Measurements from ENCODE around the gene PELI1. TPM values are rescaled to one million over a fixed set of nuclear protein-coding genes. Genes with fewer than 3 reads are reported as not detected.

The PELI1 gene
- total and polyA plus RNA-seq, 9 donors = 5.7 to 14.4 (median 12.0) TPM

- Histone ChIP-seq H3K27ac (no peak overlapping the region), H3K9me3 (no peaks in the 10 kb centered on the region), H3K4me3 (no peak overlapping the region), H3K27me3 (no peaks in the 10 kb centered on the region), H3K36me3 (no peaks in the 10 kb centered on the region), H3K4me1 (ENCODE audit: insufficient read depth) (no peaks in the 10 kb centered on the region)
- no peak for DNase-seq
- intact Hi-C loops (cut with DNase I) = no loop called here
- TF ChIP-seq CTCF (IDR thresholded peaks at IDR 0.05) (no peak), POLR2A (IDR thresholded peaks at IDR 0.05) (no peak), EP300 (IDR thresholded peaks at IDR 0.05) (no peak)
These were observed 24.0 kb upstream of the PELI1 start for GRCh38 chr2:64168201-64168600.

- H3K9me3 ChIP-seq = no peaks in the 10 kb centered on the region
- no peak for DNase-seq
- intact Hi-C loops (cut with DNase I) = no loop called here
- no peak overlapping the region for H3K27ac ChIP-seq
- no peaks in the 10 kb centered on the region for H3K36me3 ChIP-seq
- WGBS, 3 donors = 94 to 96% (median 95%) methylated on average over 4 of the region's 4 CpGs
- H3K4me3 ChIP-seq = no peak overlapping the region
- no peaks in the 10 kb centered on the region for H3K27me3 ChIP-seq
- no peak for TF ChIP-seq POLR2A (IDR thresholded peaks at IDR 0.05)
- TF ChIP-seq EP300 (IDR thresholded peaks at IDR 0.05) = no peak
- TF ChIP-seq CTCF (IDR thresholded peaks at IDR 0.05) = no peak
- H3K4me1 ChIP-seq (ENCODE audit: insufficient read depth) = no peaks in the 10 kb centered on the region
These were observed 22.6 kb upstream of the PELI1 start for GRCh38 chr2:64166637-64167420.

GRCh38 chr2:64166212-64166611 lies 22.0 kb upstream of the PELI1 start:
- Histone ChIP-seq H3K27ac (no peak overlapping the region), H3K4me1 (ENCODE audit: insufficient read depth) (no peaks in the 10 kb centered on the region), H3K27me3 (no peaks in the 10 kb centered on the region), H3K4me3 (no peak overlapping the region), H3K9me3 (no peaks in the 10 kb centered on the region), H3K36me3 (no peaks in the 10 kb centered on the region)
- 76 to 88% (median 84%) methylated on average over 2 of the region's 2 CpGs for WGBS, 3 donors
- TF ChIP-seq POLR2A (IDR thresholded peaks at IDR 0.05) (no peak), CTCF (IDR thresholded peaks at IDR 0.05) (no peak), EP300 (IDR thresholded peaks at IDR 0.05) (no peak)
- DNase-seq = no peak
- intact Hi-C loops (cut with DNase I) = no loop called here

- DNase-seq = no peak
- Histone ChIP-seq H3K27me3 (no peaks in the 10 kb centered on the region), H3K4me3 (no peak overlapping the region), H3K4me1 (ENCODE audit: insufficient read depth) (no peaks in the 10 kb centered on the region), H3K36me3 (no peaks in the 10 kb centered on the region), H3K9me3 (no peaks in the 10 kb centered on the region), H3K27ac (no peak overlapping the region)
- intact Hi-C loops (cut with DNase I) = no loop called here
- 42 to 56% (median 54%) methylated on average over 1 of the region's 1 CpG for WGBS, 3 donors
- TF ChIP-seq CTCF (IDR thresholded peaks at IDR 0.05) = no peak
- TF ChIP-seq POLR2A (IDR thresholded peaks at IDR 0.05) = no peak
These were observed 21.5 kb upstream of the PELI1 start for GRCh38 chr2:64165706-64166105.
